B cell (primary cell): ENCODE measurements around the gene CTNNA3. TPM values are rescaled to one million over a fixed set of nuclear protein-coding genes. Genes with fewer than 3 reads are reported as not detected.

Experiments
- ATAC-seq: fragments of 200-7000 bp; cut with Tn5 transposase; one replicate; pipeline ENCODE4 v1.10.0; 2021; ENCODE audit warnings: low read depth, mild to moderate bottlenecking, moderate number of reproducible peaks, moderate library complexity
- CTCF ChIA-PET: fragments of 350-600 bp; sonication (Branson Sonifier 250); formaldehyde crosslinking; loops from one replicate; lab custom pipeline; 2021; ENCODE audit warnings: antibody characterized with exemption, inconsistent platforms; lab: Charles Lee
- POLR2A ChIA-PET: fragments of 350-600 bp; sonication (Branson Sonifier 250); formaldehyde crosslinking; loops from one replicate; lab custom pipeline; 2021; ENCODE audit warnings: antibody characterized with exemption; lab: Charles Lee
- DNase-seq: peaks from one replicate; pipeline ENCODE4 v3.0.0; 2013
- H2AFZ ChIP-seq: 2 replicates; pipeline ENCODE4 v1.6.1; 2012; ENCODE audit warnings: mild to moderate bottlenecking, low read depth, low read length; ENCODE audit not compliant: insufficient read depth, poor library complexity, severe bottlenecking
- H3K27ac ChIP-seq, 2 donors: 1 replicate in 1 of 2; 2 replicates in 1 of 2; pipeline ENCODE4 v1.5.1; 2012 to 2013; ENCODE audit warnings: low read length in 2 of 2, mild to moderate bottlenecking in 2 of 2, moderate library complexity in 1 of 2
- H3K27me3 ChIP-seq, 4 experiments: fragments of 200-600 bp in 1 of 4; sonication (generic) in 1 of 4; replicated peaks in 1 of 4; 1 replicate in 2 of 4; 2 replicates in 2 of 4; pipeline versions ENCODE4 v1.6.1 to v1.7.0; 2013 to 2016; ENCODE audit warnings: low read length in 3 of 4, mild to moderate bottlenecking in 2 of 4, mixed read lengths in 1 of 4, moderate library complexity in 1 of 4; ENCODE audit not compliant: insufficient read depth in 4 of 4, control insufficient read depth in 3 of 4; ENCODE audit errors: control extremely low read depth in 1 of 4
- H3K36me3 ChIP-seq, 2 experiments: replicated peaks in 1 of 2; 1 replicate in 1 of 2; 2 replicates in 1 of 2; pipeline versions ENCODE4 v1.6.1 to v1.7.1; 2013; ENCODE audit warnings: low read length in 1 of 2; ENCODE audit not compliant: insufficient read depth in 2 of 2, control insufficient read depth in 1 of 2; ENCODE audit errors: control extremely low read depth in 1 of 2, extremely low read depth in 1 of 2
- H3K4me1 ChIP-seq, 2 donors: fragments of 200-600 bp in 1 of 2; sonication (generic) in 1 of 2; 1 replicate in 1 of 2; 2 replicates in 1 of 2; pipeline versions ENCODE4 v1.5.1 to v1.6.1; 2013 to 2017; ENCODE audit warnings: low read length in 2 of 2; ENCODE audit not compliant: control insufficient read depth in 2 of 2, insufficient read depth in 2 of 2
- H3K4me2 ChIP-seq: replicated peaks from 2 replicates; pipeline ENCODE3; 2012; ENCODE audit warnings: mild to moderate bottlenecking, low read depth, low read length; ENCODE audit not compliant: poor library complexity, severe bottlenecking
- H3K4me3 ChIP-seq, 5 experiments: fragments of 200-600 bp in 1 of 5; sonication (generic) in 1 of 5; 1 replicate in 3 of 5; 2 replicates in 2 of 5; pipeline versions ENCODE4 v1.5.1 to v1.7.0; 2011 to 2016; ENCODE audit warnings: low read length in 4 of 5, mild to moderate bottlenecking in 4 of 5, low read depth in 2 of 5, control low read depth in 1 of 5, moderate library complexity in 1 of 5; ENCODE audit not compliant: insufficient read depth in 1 of 5; ENCODE audit errors: control extremely low read depth in 1 of 5, extremely low read depth in 1 of 5
- H3K79me2 ChIP-seq: fragments of 200-600 bp; sonication (generic); one replicate; pipeline ENCODE4 v1.6.0; 2016; ENCODE audit warnings: low read length; ENCODE audit not compliant: control insufficient read depth, insufficient read depth
- H3K9ac ChIP-seq: fragments of 200-600 bp; sonication (generic); 2 replicates; pipeline ENCODE4 v1.6.1; 2017; ENCODE audit warnings: mild to moderate bottlenecking, low read length, moderate library complexity
- H3K9me3 ChIP-seq, 3 donors: one replicate each; pipeline versions ENCODE4 v1.6.1 to v1.7.1; 2013; ENCODE audit warnings: low read length in 2 of 3; ENCODE audit not compliant: control insufficient read depth in 2 of 3, insufficient read depth in 1 of 3; ENCODE audit errors: control extremely low read depth in 1 of 3
- H4K20me1 ChIP-seq: 2 replicates; pipeline ENCODE4 v1.6.0; 2012; ENCODE audit warnings: mild to moderate bottlenecking, low read length; ENCODE audit not compliant: insufficient read depth, control insufficient read depth, poor library complexity, severe bottlenecking
- H3K27ac Mint-ChIP-seq: one replicate; pipeline ENCODE4 v1.8.0; 2021; ENCODE audit warnings: mixed read lengths
- H3K27me3 Mint-ChIP-seq: one replicate; pipeline ENCODE4 v1.8.0; 2021; ENCODE audit warnings: mixed read lengths
- H3K4me1 Mint-ChIP-seq: one replicate; pipeline ENCODE4 v1.8.0; 2021; ENCODE audit warnings: mixed read lengths
- H3K4me3 Mint-ChIP-seq: one replicate; pipeline ENCODE4 v1.8.0; 2021; ENCODE audit warnings: mixed read lengths
- H3K9me3 Mint-ChIP-seq: one replicate; pipeline ENCODE4 v1.8.0; 2022; ENCODE audit warnings: mixed read lengths; ENCODE audit not compliant: insufficient read depth
- CTCF ChIP-seq: fragments of 200-600 bp; IDR thresholded peaks from one replicate; pipeline ENCODE4 v1.8.0; 2022; ENCODE audit warnings: antibody characterized with exemption, mild to moderate bottlenecking
- EZH2 ChIP-seq: IDR thresholded peaks from 2 replicates; pipeline ENCODE4 v1.6.1; 2012; ENCODE audit warnings: borderline replicate concordance, low read depth, mild to moderate bottlenecking, moderate library complexity, low read length; ENCODE audit not compliant: insufficient read depth, poor library complexity, severe bottlenecking
- WGBS: methylation state at CpG from one replicate; pipeline ENCODE4 v1.1.5; 2013; ENCODE audit warnings: missing lambda C conversion rate; ENCODE audit not compliant: insufficient coverage; 5-methylcytosine and 5-hydroxymethylcytosine counted together
- intact Hi-C: fragments of 100-400 bp; cut with micrococcal nuclease; formaldehyde crosslinking; loops from one replicate; pipeline ENCODE4 v1.10.0; 2022
- polyA plus RNA-seq: library from polyadenylated mRNA; depleted of rRNA; stranded (reverse); fragments of >200 nt; gene quantifications from 2 replicates; pipeline ENCODE4 v1.2.3, GENCODE V29; 2012
- total RNA-seq, 2 donors: library from RNA; stranded (reverse); fragments of 120-200 nt in 1 of 2; gene quantifications; 1 replicate in 1 of 2; 2 replicates in 1 of 2; pipeline versions ENCODE4 v1.2.3 to v1.2.4, GENCODE V29; 2013 to 2022

Gene CTNNA3
- total and polyA plus RNA-seq, 2 donors (not counting 1 experiment from before 2014, with no cell fraction given): 0.01 TPM; not detected in 1

GRCh38 chr10:66604195-66604594, 1091.8 kb downstream of the CTNNA3 start:
- intact Hi-C loops: no loop called here
- Histone ChIP-seq H3K9me3 (peaks cover 0 to 3% (median 0%) of the 10 kb centered on the region in 3 donors), H2AFZ (no peak overlapping the region), H3K79me2 (no peaks in the 10 kb centered on the region), H3K27me3 (no peaks in the 10 kb centered on the region), H3K4me2 (no peak overlapping the region), H3K4me3 (no peak overlapping the region), H3K4me1 (no peaks in the 10 kb centered on the region), H3K36me3 (no peaks in the 10 kb centered on the region), H4K20me1 (no peaks in the 10 kb centered on the region), H3K9ac (no peak overlapping the region), H3K27ac (no peak overlapping the region)
- TF ChIP-seq CTCF (no peak), EZH2 (no peak)
- DNase-seq: no peak
- H3K27me3 Mint-ChIP-seq: no peaks in the 10 kb centered on the region
- CTCF ChIA-PET: no interaction called here
- H3K27ac Mint-ChIP-seq: no peak overlapping the region
- POLR2A ChIA-PET: no interaction called here
- WGBS: 83% methylated on average over 10 of the region's 10 CpGs
- ATAC-seq: no peak
- H3K4me3 Mint-ChIP-seq: no peak overlapping the region
- peaks cover 9% of the 10 kb centered on the region for H3K9me3 Mint-ChIP-seq
- no peaks in the 10 kb centered on the region for H3K4me1 Mint-ChIP-seq

GRCh38 chr10:66591865-66592264, 1104.1 kb downstream of the CTNNA3 start:
- Histone ChIP-seq H3K79me2 (no peaks in the 10 kb centered on the region), H3K27me3 (no peaks in the 10 kb centered on the region), H2AFZ (no peak overlapping the region), H3K9me3 (peaks cover 0 to 7% (median 0%) of the 10 kb centered on the region in 3 donors), H3K9ac (no peak overlapping the region), H3K27ac (no peak overlapping the region), H4K20me1 (no peaks in the 10 kb centered on the region), H3K4me3 (no peak overlapping the region), H3K4me1 (no peaks in the 10 kb centered on the region), H3K4me2 (no peak overlapping the region), H3K36me3 (no peaks in the 10 kb centered on the region)
- intact Hi-C loops: no loop called here
- no CpG with 5 or more reads among the region's 2 CpGs for WGBS
- Mint-ChIP-seq H3K4me1 (no peaks in the 10 kb centered on the region), H3K9me3 (peaks cover 5% of the 10 kb centered on the region), H3K27me3 (no peaks in the 10 kb centered on the region), H3K4me3 (no peak overlapping the region), H3K27ac (no peak overlapping the region)
- TF ChIP-seq CTCF: no peak
- TF ChIP-seq EZH2: no peak
- POLR2A ChIA-PET: no interaction called here
- DNase-seq (no peak), ATAC-seq (no peak)
- CTCF ChIA-PET: no interaction called here
